ENCODE results near the gene TCOF1.

The TCOF1 gene

GRCh38 chr5:150355791-150356190 lies 1.7 kb upstream of the TCOF1 start:
- Histone ChIP-seq H3K27ac (ENCODE audit: low read length) (no peak overlapping the region), H3K27me3 (ENCODE audit: insufficient read depth, low read length) (no peaks in the 10 kb centered on the region; the same call in 1 of the 2 replicates), H3K4me3 (ENCODE audit: low read length) (no peak overlapping the region), H3K36me3 (ENCODE audit: insufficient read depth, low read depth, low read length) (peaks cover 15% of the 10 kb centered on the region), H3K4me1 (ENCODE audit: insufficient read depth, low read length) (no peaks in the 10 kb centered on the region; the same call in 1 of the 2 replicates), H3K9ac (ENCODE audit: low read depth, low read length) (no peak overlapping the region), H3K9me3 (ENCODE audit: insufficient read depth, low read depth, low read length) (no peaks in the 10 kb centered on the region)

- Histone ChIP-seq H3K27me3 (ENCODE audit: insufficient read depth, low read length) (no peaks in the 10 kb centered on the region; the same call in 1 of the 2 replicates), H3K36me3 (ENCODE audit: insufficient read depth, low read depth, low read length) (peaks cover 24% of the 10 kb centered on the region), H3K4me3 (ENCODE audit: low read length) (peak overlapping the region; percentile 55; the same call in 1 of the 2 replicates), H3K4me1 (ENCODE audit: insufficient read depth, low read length) (no peaks in the 10 kb centered on the region; the same call in 1 of the 2 replicates), H3K9ac (ENCODE audit: low read depth, low read length) (peak overlapping the region; percentile 54; the same call in 1 of the 2 replicates), H3K27ac (ENCODE audit: low read length) (no peak overlapping the region), H3K9me3 (ENCODE audit: insufficient read depth, low read depth, low read length) (no peaks in the 10 kb centered on the region)
Measured at GRCh38 chr5:150356575-150357294, 762 bp upstream of the TCOF1 start.

DNA sequence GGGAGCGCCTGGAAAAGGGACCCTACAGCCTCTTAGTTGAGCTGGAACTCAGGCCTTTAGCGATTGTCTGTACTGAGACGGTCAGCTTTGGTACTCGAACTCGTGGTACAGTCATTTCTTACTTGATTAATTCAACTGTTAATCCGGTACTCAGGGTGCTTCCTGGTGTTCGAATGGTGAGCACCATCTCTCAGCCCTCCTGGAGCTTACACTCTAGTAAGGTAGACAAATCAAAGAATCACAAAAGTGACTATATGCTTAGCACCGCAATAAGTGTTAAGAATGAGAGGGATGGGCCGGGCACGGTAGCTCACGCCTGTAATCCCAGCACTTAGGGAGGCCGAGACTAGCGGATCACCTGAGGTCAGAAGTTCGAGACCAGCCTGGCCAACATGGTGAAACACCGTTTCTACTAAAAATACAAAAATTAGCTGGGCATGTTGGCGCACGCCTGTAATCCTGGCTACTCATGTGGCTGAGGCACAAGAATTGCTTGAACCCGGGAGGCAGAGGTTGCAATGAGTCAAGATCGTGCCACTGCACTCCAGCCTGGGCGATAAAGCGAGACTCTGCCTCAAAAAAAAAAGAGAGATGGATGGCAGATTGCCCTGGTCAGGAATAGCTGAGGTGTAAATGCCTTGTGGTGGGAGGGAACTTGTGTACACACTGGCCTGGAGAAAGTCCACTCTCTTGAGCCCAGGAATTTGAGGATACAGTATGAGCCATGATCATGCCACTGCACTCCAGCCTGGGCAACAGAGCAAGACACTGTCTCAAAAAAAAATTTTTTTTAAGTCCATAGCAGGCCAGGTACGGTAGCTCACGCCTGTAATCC lies 981 bp downstream of the TCOF1 start:
- Histone ChIP-seq H3K36me3 (ENCODE audit: insufficient read depth, low read depth, low read length) (peaks cover 41% of the 10 kb centered on the region), H3K27me3 (ENCODE audit: insufficient read depth, low read length) (no peaks in the 10 kb centered on the region; the same call in 1 of the 2 replicates), H3K27ac (ENCODE audit: low read length) (peak overlapping the region; percentile 76)

DNA sequence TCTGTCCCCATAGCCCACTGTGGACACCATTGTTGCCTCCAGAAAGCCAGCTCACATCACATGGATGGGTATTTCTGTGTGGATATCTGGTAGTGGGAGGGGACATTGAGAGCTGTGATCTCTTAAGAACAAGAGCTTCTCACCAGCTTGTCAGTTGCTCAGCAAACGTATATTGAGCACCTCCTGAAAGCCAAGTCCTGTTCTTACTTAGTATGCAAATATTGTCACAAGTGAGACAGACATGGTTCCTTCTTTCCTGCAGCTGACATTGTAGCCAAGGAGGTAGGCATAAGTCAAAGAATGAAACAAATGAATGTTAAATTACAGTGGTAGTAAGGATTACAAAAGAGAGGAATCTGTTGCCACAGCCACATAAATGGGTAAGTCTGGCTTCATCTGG lies 3.8 kb downstream of the TCOF1 start:
- H3K27me3 ChIP-seq (ENCODE audit: insufficient read depth, low read length): no peaks in the 10 kb centered on the region
- no peaks in the 10 kb centered on the region; the same call in 1 of the 2 replicates for H3K4me1 ChIP-seq (ENCODE audit: insufficient read depth, low read length)
- no peak overlapping the region for H3K27ac ChIP-seq (ENCODE audit: low read length)
- H3K4me3 ChIP-seq (ENCODE audit: low read length): no peak overlapping the region
- H3K9me3 ChIP-seq (ENCODE audit: insufficient read depth, low read depth, low read length): no peaks in the 10 kb centered on the region
- H3K9ac ChIP-seq (ENCODE audit: low read depth, low read length): no peak overlapping the region
- peaks cover 70% of the 10 kb centered on the region for H3K36me3 ChIP-seq (ENCODE audit: insufficient read depth, low read depth, low read length)

More for the DNA sequence above, 981 bp downstream of the TCOF1 start:
- H3K9me3 ChIP-seq (ENCODE audit: insufficient read depth, low read depth, low read length): no peaks in the 10 kb centered on the region
- peak overlapping the region; percentile 98 for H3K9ac ChIP-seq (ENCODE audit: low read depth, low read length)
- H3K4me3 ChIP-seq (ENCODE audit: low read length): peak overlapping the region; percentile 98
- H3K4me1 ChIP-seq (ENCODE audit: insufficient read depth, low read length): no peaks in the 10 kb centered on the region; the same call in 1 of the 2 replicates

DNA sequence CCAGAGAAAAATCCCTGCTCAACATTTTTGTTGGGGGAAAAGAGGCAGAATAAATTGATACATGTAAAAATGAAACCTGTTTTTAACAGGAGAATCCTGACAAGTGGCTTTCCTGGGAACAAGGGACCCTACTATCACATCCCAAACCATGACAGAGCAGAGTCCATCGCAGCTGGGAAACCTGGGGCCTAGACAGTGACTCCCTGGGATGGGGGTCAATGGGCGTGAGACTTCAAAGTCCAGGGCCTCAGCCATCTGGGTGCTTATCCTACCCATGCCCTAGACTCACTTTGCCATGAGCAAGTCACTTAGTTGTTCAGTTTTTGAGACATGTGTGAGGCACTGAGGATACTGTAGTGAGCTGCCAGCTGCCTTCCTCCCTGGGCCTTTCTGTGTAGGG lies 5.7 kb downstream of the TCOF1 start:
- H3K4me3 ChIP-seq (ENCODE audit: low read length): no peak overlapping the region
- H3K36me3 ChIP-seq (ENCODE audit: insufficient read depth, low read depth, low read length): peaks cover 86% of the 10 kb centered on the region
- no peaks in the 10 kb centered on the region for H3K9me3 ChIP-seq (ENCODE audit: insufficient read depth, low read depth, low read length)
- no peaks in the 10 kb centered on the region for H3K4me1 ChIP-seq (ENCODE audit: insufficient read depth, low read length)
- no peaks in the 10 kb centered on the region for H3K27me3 ChIP-seq (ENCODE audit: insufficient read depth, low read length)
- H3K27ac ChIP-seq (ENCODE audit: low read length): no peak overlapping the region
- no peak overlapping the region for H3K9ac ChIP-seq (ENCODE audit: low read depth, low read length)

- H3K27me3 ChIP-seq (ENCODE audit: insufficient read depth, low read length): no peaks in the 10 kb centered on the region
- H3K4me3 ChIP-seq (ENCODE audit: low read length): no peak overlapping the region
- no peaks in the 10 kb centered on the region for H3K9me3 ChIP-seq (ENCODE audit: insufficient read depth, low read depth, low read length)
- H3K9ac ChIP-seq (ENCODE audit: low read depth, low read length): no peak overlapping the region
- H3K36me3 ChIP-seq (ENCODE audit: insufficient read depth, low read depth, low read length): peaks cover 94% of the 10 kb centered on the region
- H3K4me1 ChIP-seq (ENCODE audit: insufficient read depth, low read length): no peaks in the 10 kb centered on the region
- H3K27ac ChIP-seq (ENCODE audit: low read length): no peak overlapping the region
Measured at GRCh38 chr5:150364004-150364403, 6.5 kb downstream of the TCOF1 start.

- H3K9me3 ChIP-seq (ENCODE audit: insufficient read depth, low read depth, low read length): no peaks in the 10 kb centered on the region
- no peak overlapping the region for H3K9ac ChIP-seq (ENCODE audit: low read depth, low read length)
- peaks cover 97% of the 10 kb centered on the region for H3K36me3 ChIP-seq (ENCODE audit: insufficient read depth, low read depth, low read length)
- no peak overlapping the region for H3K4me3 ChIP-seq (ENCODE audit: low read length)
- no peaks in the 10 kb centered on the region for H3K27me3 ChIP-seq (ENCODE audit: insufficient read depth, low read length)
- H3K4me1 ChIP-seq (ENCODE audit: insufficient read depth, low read length): no peaks in the 10 kb centered on the region
- no peak overlapping the region for H3K27ac ChIP-seq (ENCODE audit: low read length)
Measured at GRCh38 chr5:150368526-150368925, 11.0 kb downstream of the TCOF1 start.

DNA sequence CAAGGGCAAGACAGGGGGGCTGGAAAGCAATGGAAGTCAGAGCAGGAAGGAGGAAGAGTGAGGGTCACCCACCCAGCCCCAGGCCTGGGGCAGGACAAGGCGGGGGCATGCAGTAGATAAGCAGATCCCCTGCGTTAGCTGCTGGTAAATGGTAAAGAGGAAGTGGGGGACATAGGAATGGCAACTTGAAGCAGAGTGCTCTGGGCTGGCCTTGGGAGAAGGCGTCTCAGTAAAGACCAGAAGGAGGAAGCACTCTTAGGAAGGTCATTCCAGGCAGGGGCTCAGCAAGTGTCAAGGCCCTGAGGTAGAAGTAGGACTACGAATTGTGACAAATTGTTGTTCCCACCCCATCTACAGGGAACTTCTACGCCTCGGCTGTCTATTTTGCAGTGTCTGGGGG lies 15.1 kb downstream of the TCOF1 start:
- Histone ChIP-seq H3K4me3 (ENCODE audit: low read length) (no peak overlapping the region), H3K9ac (ENCODE audit: low read depth, low read length) (no peak overlapping the region), H3K4me1 (ENCODE audit: insufficient read depth, low read length) (no peaks in the 10 kb centered on the region; the same call in 1 of the 2 replicates), H3K9me3 (ENCODE audit: insufficient read depth, low read depth, low read length) (no peaks in the 10 kb centered on the region), H3K36me3 (ENCODE audit: insufficient read depth, low read depth, low read length) (peaks cover 100% of the 10 kb centered on the region), H3K27ac (ENCODE audit: low read length) (no peak overlapping the region), H3K27me3 (ENCODE audit: insufficient read depth, low read length) (no peaks in the 10 kb centered on the region)

- Histone ChIP-seq H3K36me3 (ENCODE audit: insufficient read depth, low read depth, low read length) (peaks cover 100% of the 10 kb centered on the region), H3K27me3 (ENCODE audit: insufficient read depth, low read length) (no peaks in the 10 kb centered on the region), H3K4me1 (ENCODE audit: insufficient read depth, low read length) (no peaks in the 10 kb centered on the region; the same call in 1 of the 2 replicates), H3K27ac (ENCODE audit: low read length) (no peak overlapping the region), H3K9ac (ENCODE audit: low read depth, low read length) (no peak overlapping the region), H3K4me3 (ENCODE audit: low read length) (no peak overlapping the region), H3K9me3 (ENCODE audit: insufficient read depth, low read depth, low read length) (no peaks in the 10 kb centered on the region)
Measured at GRCh38 chr5:150374651-150375050, 17.2 kb downstream of the TCOF1 start.

GRCh38 chr5:150376799-150377771 lies 19.6 kb downstream of the TCOF1 start:
- Histone ChIP-seq H3K27ac (ENCODE audit: low read length) (no peak overlapping the region), H3K4me1 (ENCODE audit: insufficient read depth, low read length) (no peaks in the 10 kb centered on the region; the same call in 1 of the 2 replicates), H3K9ac (ENCODE audit: low read depth, low read length) (no peak overlapping the region), H3K27me3 (ENCODE audit: insufficient read depth, low read length) (no peaks in the 10 kb centered on the region), H3K4me3 (ENCODE audit: low read length) (no peak overlapping the region), H3K9me3 (ENCODE audit: insufficient read depth, low read depth, low read length) (no peaks in the 10 kb centered on the region), H3K36me3 (ENCODE audit: insufficient read depth, low read depth, low read length) (peaks cover 100% of the 10 kb centered on the region)

Measured in iPS-20b (cell line).